Endothelial cell of umbilical vein (primary cell): ENCODE results near the gene TUBB2A. TPM values are rescaled to one million over a fixed set of nuclear protein-coding genes. Genes with fewer than 3 reads are reported as not detected.
"Not testable (repeated sequence)": the region's sequence is repeated elsewhere in the genome, so short reads cannot be mapped to it uniquely, and the experiment has no call there.

Experiments used
- BruUV-seq: library from RNA; stranded (reverse); fragments of 400-500 nt; replicated peaks from 2 replicates; lab custom pipeline; 2021; lab: Mats Ljungman, UMichigan
- CTCF ChIA-PET: fragments of 300-600, 350-600 bp; sonication (Branson Sonifier 250); formaldehyde crosslinking; loops from one replicate; lab custom pipeline; 2021; ENCODE audit warnings: antibody characterized with exemption, inconsistent platforms; lab: Charles Lee
- POLR2A ChIA-PET: fragments of 300-600, 350-600 bp; sonication (Branson Sonifier 250); formaldehyde crosslinking; loops from one replicate; lab custom pipeline; 2021; ENCODE audit warnings: antibody characterized with exemption, inconsistent platforms; lab: Charles Lee
- DNase-seq: peaks from one replicate; pipeline ENCODE4 v3.0.0-alpha.2; 2011; ENCODE audit warnings: low read depth, low spot score
- FAIRE-seq: peaks from 2 replicates; lab custom pipeline; 2011; peaks lifted over from hg19 to GRCh38; lab: Jason Lieb, UNC
- H2AFZ ChIP-seq: 2 replicates; pipeline ENCODE4 v1.6.0; 2012; ENCODE audit warnings: low read depth, low read length, control low read depth, inconsistent platforms
- H3K27ac ChIP-seq: 2 replicates; pipeline ENCODE4 v1.5.1; 2011; ENCODE audit warnings: low read depth, mild to moderate bottlenecking, control low read depth, low read length, moderate library complexity; ENCODE audit not compliant: insufficient read depth
- H3K27me3 ChIP-seq, 2 experiments: 2 replicates each; pipeline versions ENCODE4 v1.6.0 to v1.6.1; 2011; ENCODE audit warnings: low read length in 2 of 2, mixed read lengths in 1 of 2; ENCODE audit not compliant: control insufficient read depth in 2 of 2, insufficient read depth in 2 of 2
- H3K36me3 ChIP-seq, 2 experiments: 2 replicates in 1 of 2; 3 replicates in 1 of 2; pipeline ENCODE4 v1.5.1; 2011; ENCODE audit warnings: low read length in 2 of 2, mild to moderate bottlenecking in 1 of 2, moderate library complexity in 1 of 2; ENCODE audit not compliant: control insufficient read depth in 2 of 2, insufficient read depth in 2 of 2; ENCODE audit errors: extremely low read depth in 1 of 2
- H3K4me1 ChIP-seq: 3 replicates; pipeline ENCODE4 v1.5.1; 2011; ENCODE audit warnings: mild to moderate bottlenecking, low read length; ENCODE audit not compliant: control insufficient read depth, insufficient read depth; ENCODE audit errors: extremely low read depth
- H3K4me2 ChIP-seq: 2 replicates; pipeline ENCODE4 v1.6.1; 2011; ENCODE audit warnings: low read length, control low read depth, mixed read lengths; ENCODE audit not compliant: insufficient read depth
- H3K4me3 ChIP-seq, 3 experiments: fragments of 200-600 bp in 1 of 3; sonication (generic), shearing (Covaris generic) in 1 of 3; replicated peaks in 1 of 3; 2 replicates each; pipeline ENCODE4 v1.5.1; 2011 to 2016; ENCODE audit warnings: control low read depth in 3 of 3, low read length in 3 of 3, mild to moderate bottlenecking in 2 of 3, inconsistent platforms in 1 of 3, low read depth in 1 of 3, moderate library complexity in 1 of 3; ENCODE audit not compliant: insufficient read depth in 1 of 3
- H3K79me2 ChIP-seq: 2 replicates; pipeline ENCODE4 v1.6.0; 2012; ENCODE audit warnings: low read length, inconsistent platforms; ENCODE audit not compliant: control insufficient read depth, insufficient read depth
- H3K9ac ChIP-seq: replicated peaks from 2 replicates; pipeline ENCODE3; 2011; ENCODE audit warnings: low read length, control low read depth; ENCODE audit not compliant: insufficient read depth; ENCODE audit errors: extremely low read depth
- H3K9me1 ChIP-seq: replicated peaks from 3 replicates; pipeline ENCODE4 v1.6.0; 2011; ENCODE audit warnings: mild to moderate bottlenecking, low read length; ENCODE audit not compliant: control insufficient read depth, insufficient read depth; ENCODE audit errors: extremely low read depth
- H3K9me3 ChIP-seq: replicated peaks from 2 replicates; pipeline ENCODE4 v1.5.1; 2012; ENCODE audit warnings: low read length, inconsistent platforms; ENCODE audit not compliant: control insufficient read depth, insufficient read depth
- H4K20me1 ChIP-seq: replicated peaks from 2 replicates; pipeline ENCODE3; 2011; ENCODE audit warnings: mild to moderate bottlenecking, low read length; ENCODE audit not compliant: control insufficient read depth, insufficient read depth; ENCODE audit errors: extremely low read depth
- EZH2 ChIP-seq: IDR thresholded peaks from 2 replicates; pipeline ENCODE4 v1.6.1; 2012; ENCODE audit warnings: borderline replicate concordance, low read depth, mild to moderate bottlenecking, moderate library complexity, low read length, inconsistent platforms; ENCODE audit not compliant: severe bottlenecking
- FOS ChIP-seq: IDR thresholded peaks from 2 replicates; pipeline ENCODE4 v1.6.1; 2011; ENCODE audit warnings: mild to moderate bottlenecking, low read length, moderate library complexity, borderline replicate concordance; ENCODE audit not compliant: insufficient read depth
- GATA2 ChIP-seq: IDR thresholded peaks from 2 replicates; pipeline ENCODE4 v1.7.0; 2011; ENCODE audit warnings: low read depth, mild to moderate bottlenecking, moderate library complexity, mixed read lengths, low read length; ENCODE audit not compliant: insufficient read length, insufficient read depth
- JUN ChIP-seq: IDR thresholded peaks from 2 replicates; pipeline ENCODE4 v1.6.1; 2011; ENCODE audit warnings: borderline replicate concordance, low read depth; ENCODE audit not compliant: insufficient read length, insufficient read depth
- MAX ChIP-seq: IDR thresholded peaks from 2 replicates; pipeline ENCODE4 v1.6.1; 2011; ENCODE audit not compliant: insufficient read depth, insufficient read length
- MYC ChIP-seq: IDR thresholded peaks from one replicate; pipeline ENCODE4 v1.6.1; 2011; ENCODE audit warnings: mild to moderate bottlenecking, low read depth, low read length
- POLR2A ChIP-seq: IDR thresholded peaks from 2 replicates; pipeline ENCODE4 v1.6.1; 2012; ENCODE audit warnings: low read depth, mild to moderate bottlenecking, control low read depth, low read length
- POLR2AphosphoS5 ChIP-seq: IDR thresholded peaks from 2 replicates; pipeline ENCODE4 v1.6.1; 2012; ENCODE audit warnings: low read depth, mild to moderate bottlenecking, control low read depth, low read length, moderate library complexity; ENCODE audit not compliant: insufficient read depth
- dilution Hi-C: fragments of 300-500 bp; cut with MboI; formaldehyde crosslinking; loops from one replicate; pipeline ENCODE4 v1.15.0; 2019; ENCODE audit warnings: low sequenced_read_pairs; ENCODE audit not compliant: extremely low pct_ligation_motif_present
- intact Hi-C: fragments of 100-400 bp; cut with micrococcal nuclease; formaldehyde crosslinking; loops from one replicate; pipeline ENCODE4 v1.10.0; 2022
- polyA plus RNA-seq, 4 experiments: library from polyadenylated mRNA; depleted of rRNA in 3 of 4; stranded (reverse) in 3 of 4; unstranded in 1 of 4; fragments of >200 nt; gene quantifications; 2 replicates each; pipeline versions ENCODE4 v1.2.1 to v1.2.3, GENCODE V29; 2011 to 2012; ENCODE audit warnings: missing spikeins in 1 of 4
- total RNA-seq: library from RNA; stranded (reverse); gene quantifications from 2 replicates; pipeline ENCODE4 v1.2.3, GENCODE V29; 2021
- TF ChIP-seq, protein P1 (sequence below), 2 donors: IDR thresholded peaks; 1 replicate in 1 of 2; 2 replicates in 1 of 2; pipeline ENCODE4 v1.5.1; 2011; ENCODE audit warnings: low read length in 2 of 2, mild to moderate bottlenecking in 2 of 2, moderate library complexity in 2 of 2, control low read depth in 1 of 2, inconsistent platforms in 1 of 2, low read depth in 1 of 2; ENCODE audit not compliant: insufficient read depth in 1 of 2; ENCODE audit errors: extremely low read depth in 1 of 2

The TUBB2A gene
- total and polyA plus RNA-seq, 2 donors (not counting 3 experiments of a cell fraction or from before 2014, with no cell fraction given), result 80.3 to 99.2 TPM

DNA sequence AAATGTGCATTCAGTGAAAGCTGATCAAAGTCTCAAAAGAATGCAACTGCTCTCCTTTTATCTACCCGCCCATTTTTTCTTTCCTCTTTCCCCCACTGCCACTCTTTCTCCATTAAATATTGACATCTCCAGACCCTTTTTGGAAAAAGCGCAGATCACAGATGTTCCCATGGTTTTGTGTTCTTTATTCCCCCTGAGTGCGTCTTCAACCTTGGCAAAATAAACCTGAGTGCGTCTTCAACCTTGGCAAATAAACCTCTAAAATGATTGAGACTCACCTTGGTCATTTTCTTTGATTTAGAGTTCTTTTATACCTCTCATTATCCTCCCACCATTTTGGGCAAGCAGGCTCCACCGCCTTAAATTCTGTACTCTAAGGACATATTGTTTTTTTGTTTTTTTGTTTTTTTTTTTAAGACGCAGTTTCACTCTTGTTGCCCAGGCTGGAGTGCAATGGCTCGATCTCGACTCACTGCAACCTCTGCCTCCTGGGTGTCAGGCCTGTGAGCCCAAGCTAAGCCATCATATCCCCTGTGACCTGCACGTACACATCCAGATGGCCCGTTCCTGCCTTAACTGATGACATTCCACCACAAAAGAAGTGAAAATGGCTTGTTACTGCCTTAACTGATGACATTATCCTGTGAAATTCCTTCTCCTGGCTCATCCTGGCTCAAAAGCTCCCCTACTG is 9.3 kb upstream of the TUBB2A start:
- H3K79me2 ChIP-seq, H3K9me1 ChIP-seq, H3K4me3 ChIP-seq, H4K20me1 ChIP-seq, H3K9me3 ChIP-seq, FAIRE-seq, dilution Hi-C loops, H3K36me3 ChIP-seq, DNase-seq, BruUV-seq, H3K27me3 ChIP-seq, intact Hi-C loops, H3K9ac ChIP-seq: not testable (repeated sequence)
- H3K4me1 ChIP-seq, result peaks cover 27% of the 10 kb centered on the region
- peak overlapping the region; percentile 71 for H3K4me2 ChIP-seq
- ChIA-PET CTCF (interaction anchor here (1.2 to 1.8 kb wide), 7 partner anchors 10 to 85 kb away, joined by 3 to 20 read pairs (median 6); partner anchors contain the start of gene TUBB2A), POLR2A (interaction anchor here (1.1 kb wide), 1 partner anchor 9 kb away, joined by 7 read pairs; the partner anchor contains the start of gene TUBB2A)
- H2AFZ ChIP-seq, result peak overlapping the region; percentile 77
- H3K27ac ChIP-seq, result peak overlapping the region; percentile 34

DNA sequence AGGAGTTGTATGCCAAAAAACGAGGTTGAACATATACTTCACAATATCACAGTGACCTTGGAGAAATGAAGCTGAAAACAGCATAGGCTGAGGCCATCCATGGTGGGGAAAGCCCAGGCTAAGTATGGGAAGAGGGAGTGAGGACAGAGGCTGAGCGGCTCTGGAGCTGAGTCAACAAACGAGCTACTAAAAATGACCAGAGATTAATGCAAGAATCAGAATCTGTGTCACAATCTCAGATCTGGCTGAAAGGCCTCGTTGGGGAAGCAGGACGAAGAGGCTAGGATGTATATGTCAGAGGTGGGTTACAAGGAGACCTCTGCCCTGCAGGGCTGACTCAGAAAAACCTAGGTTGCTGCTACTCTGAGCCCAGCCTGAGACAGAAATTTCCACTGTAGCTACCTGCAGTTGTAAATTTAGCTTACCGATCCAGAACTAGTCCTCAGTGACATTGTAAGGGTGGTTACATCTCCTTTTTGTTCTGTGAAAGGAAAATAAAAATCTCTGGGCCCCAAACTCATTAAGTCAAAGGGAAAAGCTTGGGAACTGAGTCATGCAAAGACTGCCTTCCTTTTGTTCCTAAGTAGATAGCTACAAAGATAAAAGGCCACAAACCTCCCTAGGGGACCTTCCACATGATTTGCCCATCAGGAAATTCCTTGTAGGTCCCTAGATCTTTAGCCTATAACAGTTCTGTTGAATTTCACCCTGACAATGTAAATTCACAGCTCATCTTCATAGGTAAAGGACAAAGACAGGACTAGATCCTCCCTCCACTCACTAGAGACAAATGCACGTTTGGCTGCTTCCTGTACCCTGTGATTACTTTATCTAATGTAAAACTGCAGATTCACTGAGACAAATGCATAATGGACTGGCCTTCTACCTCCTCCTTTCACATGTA is 8.5 kb upstream of the TUBB2A start:
- TF ChIP-seq FOS, result peak; percentile 70
- TF ChIP-seq MAX, result no peak
- no peak for TF ChIP-seq POLR2AphosphoS5
- TF ChIP-seq POLR2A, result no peak
- peak; percentile 55 for TF ChIP-seq JUN
- TF ChIP-seq, protein P1, sequence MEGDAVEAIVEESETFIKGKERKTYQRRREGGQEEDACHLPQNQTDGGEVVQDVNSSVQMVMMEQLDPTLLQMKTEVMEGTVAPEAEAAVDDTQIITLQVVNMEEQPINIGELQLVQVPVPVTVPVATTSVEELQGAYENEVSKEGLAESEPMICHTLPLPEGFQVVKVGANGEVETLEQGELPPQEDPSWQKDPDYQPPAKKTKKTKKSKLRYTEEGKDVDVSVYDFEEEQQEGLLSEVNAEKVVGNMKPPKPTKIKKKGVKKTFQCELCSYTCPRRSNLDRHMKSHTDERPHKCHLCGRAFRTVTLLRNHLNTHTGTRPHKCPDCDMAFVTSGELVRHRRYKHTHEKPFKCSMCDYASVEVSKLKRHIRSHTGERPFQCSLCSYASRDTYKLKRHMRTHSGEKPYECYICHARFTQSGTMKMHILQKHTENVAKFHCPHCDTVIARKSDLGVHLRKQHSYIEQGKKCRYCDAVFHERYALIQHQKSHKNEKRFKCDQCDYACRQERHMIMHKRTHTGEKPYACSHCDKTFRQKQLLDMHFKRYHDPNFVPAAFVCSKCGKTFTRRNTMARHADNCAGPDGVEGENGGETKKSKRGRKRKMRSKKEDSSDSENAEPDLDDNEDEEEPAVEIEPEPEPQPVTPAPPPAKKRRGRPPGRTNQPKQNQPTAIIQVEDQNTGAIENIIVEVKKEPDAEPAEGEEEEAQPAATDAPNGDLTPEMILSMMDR (IDR thresholded peaks at IDR 0.05; ENCODE audit: extremely low read depth in 1 of 2, insufficient read depth in 1 of 2, low read depth in 1 of 2, low read length in 2 of 2), result no peak
- peak; percentile 97 for TF ChIP-seq GATA2
- TF ChIP-seq EZH2, result no peak
- no peak for TF ChIP-seq MYC
- Histone ChIP-seq H3K9ac (peak overlapping the region; percentile 17), H3K9me3 (no peaks in the 10 kb centered on the region), H3K27me3 (no peaks in the 10 kb centered on the region), H3K4me2 (peak overlapping the region; percentile 71), H2AFZ (peak overlapping the region; percentile 77), H4K20me1 (no peaks in the 10 kb centered on the region), H3K27ac (peak overlapping the region; percentile 34), H3K4me1 (peaks cover 27% of the 10 kb centered on the region), H3K9me1 (no peaks in the 10 kb centered on the region), H3K79me2 (no peaks in the 10 kb centered on the region), H3K36me3 (no peaks in the 10 kb centered on the region), H3K4me3 (peak overlapping the region in 1 of 3 experiments; percentile 9)
- peak; percentile 58 for DNase-seq
- intact Hi-C loops, result no loop called here
- POLR2A ChIA-PET, result interaction anchor here (1.1 to 1.2 kb wide), 2 partner anchors 9 to 11 kb away, joined by 3 to 7 read pairs; partner anchors contain the start of gene TUBB2A
- dilution Hi-C loops, result no loop called here
- peak; percentile 88 for FAIRE-seq
- CTCF ChIA-PET, result interaction anchor here (1.2 to 1.8 kb wide), 7 partner anchors 9 to 86 kb away, joined by 3 to 20 read pairs (median 6); partner anchors contain the start of gene TUBB2A
- BruUV-seq, result TSS peak; percentile 49
